ENCODE results near the gene CUL1.

Gene CUL1

DNA sequence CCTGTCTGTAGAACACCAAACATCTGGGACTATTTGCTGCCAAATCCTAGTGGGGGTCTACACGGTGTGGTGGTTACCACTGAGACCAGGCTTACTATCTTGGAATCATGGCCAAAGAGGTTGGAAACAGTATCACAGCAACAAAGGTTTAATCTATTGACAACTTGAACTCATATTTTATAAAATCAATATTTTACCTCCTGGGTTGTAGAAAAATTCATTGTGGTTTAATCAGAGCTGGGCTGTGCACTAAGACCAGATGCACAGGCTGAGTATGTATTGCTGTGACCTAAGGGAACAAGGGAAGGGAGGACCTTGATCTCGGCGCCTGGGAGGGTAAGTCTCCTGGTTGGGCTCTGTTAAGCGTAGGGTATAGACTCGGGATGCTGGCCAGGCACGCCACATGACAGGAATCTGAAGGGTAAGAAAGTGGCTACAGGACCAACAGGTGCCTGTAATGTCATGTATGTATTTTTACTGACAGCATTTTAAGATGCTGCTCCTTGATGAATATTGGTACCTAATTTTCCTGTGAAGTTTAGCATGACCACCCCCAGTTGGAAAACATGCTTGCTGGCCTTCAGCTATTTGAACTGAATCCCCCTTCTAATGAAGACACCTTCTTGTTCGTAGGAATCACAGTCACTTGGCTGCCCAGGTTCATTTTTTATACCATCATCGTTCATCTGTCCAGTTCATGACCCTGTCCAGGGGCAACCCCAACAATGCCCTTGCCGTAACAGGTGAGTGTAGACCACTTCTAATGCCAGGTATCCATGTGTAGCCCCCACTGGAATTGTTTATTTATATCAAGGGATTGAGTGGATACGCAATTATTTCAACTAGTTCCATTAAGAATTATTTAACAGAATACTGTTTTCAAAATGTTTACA, 105.9 kb downstream of the CUL1 start:
- DNase-seq = no peak

DNA sequence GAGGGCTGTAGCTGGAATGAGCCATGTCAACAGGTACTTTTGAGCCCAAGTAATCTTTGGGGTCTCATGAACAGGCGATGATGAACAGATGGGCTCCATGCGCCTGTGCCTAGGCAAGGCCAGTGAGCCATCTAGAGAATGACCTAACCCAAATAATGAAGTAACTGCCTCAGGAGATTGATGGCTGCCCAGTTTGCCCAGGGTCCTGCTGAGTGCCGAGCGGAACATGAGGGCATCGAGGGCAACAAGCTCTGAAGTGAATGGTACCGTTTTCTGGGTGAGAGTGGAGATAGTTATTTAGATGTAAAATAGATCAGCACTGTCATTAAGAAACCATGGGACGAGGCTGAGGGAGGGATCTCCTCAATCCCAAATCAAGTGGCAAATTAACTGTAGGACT, 107.5 kb downstream of the CUL1 start:
- DNase-seq = no peak

DNA sequence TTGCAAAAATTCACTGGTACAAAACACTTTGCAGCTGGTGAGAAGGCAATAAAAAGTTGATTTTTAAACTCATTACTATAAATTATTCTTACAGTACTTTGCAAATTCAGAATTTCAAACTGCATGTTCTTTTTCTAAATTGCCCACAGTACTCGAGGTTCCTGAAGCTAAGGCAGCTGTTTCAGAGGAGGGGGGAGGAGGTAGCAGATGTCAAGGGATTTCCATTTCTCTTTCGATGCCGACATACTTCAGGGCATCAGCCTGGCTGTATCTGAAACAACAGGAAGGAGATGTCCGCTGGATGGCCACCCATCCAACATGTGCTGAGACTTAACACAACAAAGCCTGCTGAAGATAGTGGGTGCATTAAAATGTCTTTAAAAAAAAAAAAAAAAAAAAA, 108.7 kb downstream of the CUL1 start:
- DNase-seq = no peak

DNA sequence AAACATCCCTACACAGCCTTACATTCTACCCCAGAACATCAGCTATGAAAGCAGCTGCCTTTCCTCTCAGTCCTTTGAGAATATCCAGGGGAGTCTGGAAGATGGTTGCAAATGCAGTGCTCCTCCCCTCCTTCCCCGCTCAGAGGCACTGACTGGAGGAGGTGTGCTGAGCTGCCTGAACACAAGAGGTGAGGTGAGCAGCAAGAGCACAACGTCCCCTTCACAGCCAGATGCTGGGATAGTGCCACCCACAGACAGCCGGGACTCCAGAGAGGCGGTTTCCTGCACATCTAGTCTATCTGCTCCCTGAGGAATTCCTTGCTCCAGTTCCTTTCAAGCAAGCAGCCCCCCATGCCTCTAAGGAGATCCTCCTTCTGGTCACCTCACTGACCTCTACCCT, 111.2 kb downstream of the CUL1 start:
- no peak for DNase-seq

- no peak for DNase-seq
Measured at GRCh38 chr7:148811892-148812291, 113.2 kb downstream of the CUL1 start.

- DNase-seq = no peak
Measured at GRCh38 chr7:148813890-148814289, 115.2 kb downstream of the CUL1 start.

DNA sequence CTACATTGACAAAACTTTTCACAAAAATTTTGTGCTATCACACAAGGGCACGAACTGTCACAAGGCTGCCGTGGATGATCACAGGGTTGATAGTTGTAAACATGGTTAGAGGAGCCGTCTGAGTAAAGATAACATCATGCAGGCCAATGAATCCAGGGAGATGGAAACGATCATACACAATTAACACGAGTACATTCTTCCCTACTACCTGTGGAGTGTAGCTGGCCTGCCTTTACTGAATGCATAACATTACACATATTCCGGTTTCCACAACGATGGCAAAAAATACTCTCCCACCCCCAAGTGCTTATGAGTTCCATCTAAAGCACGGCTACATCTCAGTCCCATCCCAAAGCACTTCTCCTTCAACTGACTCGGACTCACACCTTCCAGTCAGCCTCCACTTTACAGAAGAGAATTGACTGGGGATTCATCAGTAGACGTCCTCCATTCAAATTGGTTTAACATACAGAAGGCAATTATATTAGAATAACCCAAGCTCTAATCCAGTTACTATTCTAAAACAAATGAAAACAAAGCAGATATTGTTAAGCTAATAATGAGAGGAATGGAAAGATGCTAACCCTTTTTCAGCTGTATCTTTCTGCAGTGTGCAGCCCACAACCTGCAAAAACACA, 116.3 kb downstream of the CUL1 start:
- no peak for DNase-seq

GRCh38 chr7:148815612-148816011, 116.9 kb downstream of the CUL1 start:
- DNase-seq = no peak

- DNase-seq = no peak
Measured at GRCh38 chr7:148819697-148820360, 121.1 kb downstream of the CUL1 start.

GRCh38 chr7:148821422-148821821, 122.7 kb downstream of the CUL1 start:
- no peak for DNase-seq

GRCh38 chr7:148824864-148825263, 126.2 kb downstream of the CUL1 start:
- DNase-seq = no peak

- no peak for DNase-seq
Measured at GRCh38 chr7:148825338-148825737, 126.6 kb downstream of the CUL1 start.

DNA sequence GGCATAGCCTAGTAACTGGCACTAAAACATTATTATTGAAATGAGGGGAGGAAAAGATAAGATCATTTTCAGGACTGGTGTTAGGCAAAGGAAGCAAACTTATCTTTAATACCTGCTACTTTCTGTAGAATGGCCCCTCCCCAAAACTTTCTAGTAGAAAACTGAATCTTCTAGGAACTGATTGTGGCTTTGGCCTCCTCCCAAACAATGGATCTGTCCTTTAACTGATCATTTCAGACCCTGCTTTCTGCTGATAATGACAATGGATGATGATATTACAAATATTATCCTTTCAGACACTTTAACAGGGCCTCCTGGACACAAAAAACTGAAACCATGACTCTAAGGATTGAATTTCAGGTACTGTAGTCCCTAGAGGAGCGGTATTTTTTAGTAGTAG, 130.3 kb downstream of the CUL1 start:
- DNase-seq = no peak

DNA sequence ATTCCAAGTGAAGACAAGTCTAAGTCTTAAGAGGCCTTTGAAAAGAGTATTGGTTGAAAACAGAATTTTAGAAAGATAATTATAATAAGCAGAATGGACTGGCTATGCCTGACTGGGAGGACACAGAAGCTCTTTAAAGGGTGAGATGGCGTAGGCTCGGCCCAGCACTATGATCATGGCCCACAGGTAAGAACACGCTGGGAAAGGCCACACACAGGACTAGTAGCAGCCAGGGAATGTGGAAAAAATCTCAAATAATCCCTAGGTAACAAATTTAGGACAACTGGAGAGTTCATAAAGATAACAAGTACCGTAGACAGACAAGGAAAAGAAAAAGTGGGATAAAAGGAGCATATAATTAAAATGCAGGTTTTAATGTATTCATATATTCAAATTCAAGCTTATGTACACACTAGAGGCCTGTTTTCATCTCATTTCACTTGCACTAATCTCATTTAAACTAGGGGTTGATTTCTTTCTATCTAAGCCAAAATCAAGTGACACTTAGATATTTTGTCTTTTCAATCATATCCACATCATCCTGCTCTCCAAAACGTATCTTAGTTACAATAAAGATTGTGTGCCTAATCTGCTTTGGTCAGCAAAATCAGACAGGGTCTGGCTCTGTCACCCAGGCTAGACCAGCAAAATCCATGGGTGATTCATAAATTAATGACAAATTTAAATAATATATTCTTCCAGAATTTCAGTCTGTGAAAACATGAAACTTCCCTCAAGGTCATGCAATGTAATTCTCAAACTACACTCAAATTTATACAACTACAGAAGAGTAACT, 132.4 kb downstream of the CUL1 start:
- DNase-seq = no peak

DNA sequence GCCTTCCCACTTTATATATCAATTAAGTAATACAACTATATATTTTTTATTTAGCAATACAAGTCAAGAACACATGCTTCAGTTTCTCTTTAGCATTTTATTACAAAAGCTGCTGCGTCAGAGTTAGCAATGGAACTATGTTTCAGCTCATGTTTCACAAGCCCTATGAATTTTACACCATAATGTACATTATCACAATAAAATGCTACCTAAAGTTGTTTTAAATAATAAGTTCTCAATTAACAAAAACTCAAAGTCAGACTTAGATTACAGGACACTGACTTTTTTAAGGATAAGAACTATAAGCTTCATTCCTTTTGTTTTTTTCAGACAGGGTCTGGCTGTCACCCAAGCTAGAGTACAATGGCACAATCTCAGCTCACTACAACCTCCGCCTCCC, 133.1 kb downstream of the CUL1 start:
- DNase-seq = no peak

GRCh38 chr7:148834605-148835004, 135.9 kb downstream of the CUL1 start:
- DNase-seq = no peak

DNA sequence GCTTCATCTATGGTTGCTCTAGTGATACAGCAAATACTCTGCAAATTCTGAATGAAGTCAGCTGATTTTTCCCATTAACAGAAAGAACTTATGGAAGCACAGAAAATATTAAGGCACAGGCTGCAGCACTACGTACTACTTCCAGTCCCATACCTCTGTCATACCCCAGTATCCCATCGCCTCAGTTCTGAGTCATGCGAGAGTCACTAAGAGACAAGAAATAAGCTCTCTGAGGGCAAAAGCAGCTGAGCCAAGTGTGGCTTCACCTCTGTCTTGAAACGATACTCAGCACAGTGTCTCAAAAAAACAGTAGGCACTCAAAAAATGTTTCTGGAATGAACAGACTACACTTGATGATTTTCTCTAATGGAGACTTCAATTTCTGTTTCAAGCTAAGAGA, 137.2 kb downstream of the CUL1 start:
- DNase-seq = no peak

- no peak for DNase-seq
Measured at GRCh38 chr7:148838905-148839304, 140.2 kb downstream of the CUL1 start.

DNA sequence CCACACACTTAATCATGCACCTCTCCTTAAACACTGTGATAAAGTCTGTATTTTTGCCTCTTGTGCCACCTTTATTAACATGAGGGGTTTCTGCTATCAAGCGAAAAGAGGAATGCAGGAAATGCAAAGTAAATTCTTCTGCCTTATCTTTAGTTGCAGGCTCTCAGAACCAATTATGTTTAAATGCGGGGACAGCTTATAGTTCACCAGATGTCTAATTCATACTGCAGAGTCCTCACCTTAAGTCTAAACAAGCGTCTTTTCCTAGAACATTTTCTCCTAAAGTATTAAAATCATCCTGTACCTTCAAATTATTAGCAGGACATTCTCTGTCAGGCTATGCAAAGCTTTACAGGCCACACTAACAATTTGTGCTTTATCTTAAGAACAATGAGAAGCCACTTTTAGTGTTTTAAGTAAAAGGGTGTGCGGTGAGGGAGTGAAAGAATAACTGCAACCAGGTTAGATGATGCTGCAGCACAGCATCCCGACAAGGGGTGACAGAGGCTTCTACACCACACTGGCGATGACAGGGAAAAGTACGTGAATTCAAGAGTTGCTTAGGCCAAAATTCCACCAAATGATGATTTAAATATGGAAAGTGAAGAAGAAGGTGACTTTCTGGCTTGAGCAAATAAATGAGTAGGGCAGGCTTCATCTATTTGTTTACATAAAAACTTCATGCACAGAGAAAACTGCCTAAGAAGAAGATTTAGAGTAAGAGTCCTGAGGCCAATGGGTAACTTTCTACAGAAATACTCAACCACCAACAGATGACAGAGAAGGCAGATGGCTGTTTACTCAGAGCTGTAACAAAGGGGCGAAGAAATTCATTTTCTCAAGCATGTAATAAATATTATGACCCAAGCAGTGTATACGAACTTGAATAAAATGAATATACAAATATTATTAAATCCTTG, 149.4 kb downstream of the CUL1 start:
- no peak for DNase-seq

GRCh38 chr7:148849393-148850098, 150.8 kb downstream of the CUL1 start:
- DNase-seq = no peak

DNA sequence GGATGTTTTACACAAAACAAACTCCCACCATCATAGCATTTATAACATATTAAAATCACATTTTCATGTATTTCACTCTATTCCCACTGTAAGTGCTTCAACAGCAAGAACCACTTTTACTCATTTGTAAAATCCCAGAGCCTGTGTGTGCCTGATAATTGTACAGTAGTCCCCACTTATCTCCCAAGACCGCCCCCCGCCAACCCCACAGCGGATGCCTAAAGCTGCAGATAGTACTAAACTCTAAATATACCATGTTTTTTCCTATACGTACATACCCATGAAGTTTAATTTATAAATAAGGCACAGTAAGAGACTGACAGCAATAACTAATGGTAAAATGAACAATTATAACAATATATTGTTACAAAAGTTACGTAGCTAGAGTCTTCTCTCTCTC, 151.9 kb downstream of the CUL1 start:
- no peak for DNase-seq

All from C1 segment of cervical spinal cord (tissue), 14 donors.